HepG2 (cell line): ENCODE measurements around the gene SYT9. TPM values are rescaled to one million over a fixed set of nuclear protein-coding genes. Genes with fewer than 3 reads are reported as not detected.

Experiments used
- ATAC-seq: fragments of 200-7000 bp; cut with Tn5 transposase; 3 replicates; pipeline ENCODE4 v1.9.1; 2020; ENCODE audit warnings: mild to moderate bottlenecking, moderate library complexity
- BruUV-seq: library from RNA; stranded (reverse); fragments of 400-500 nt; replicated peaks from 2 replicates; lab custom pipeline; 2021; lab: Mats Ljungman, UMichigan
- CTCF ChIA-PET: fragments of 300-600 bp; formaldehyde crosslinking; extraction: SDS; loops from one replicate; lab custom pipeline; 2021; ENCODE audit warnings: low total read pairs, inconsistent platforms, low intra/inter-chr PET ratio; lab: Yijun Ruan, JAX
- POLR2A ChIA-PET: fragments of 350-600 bp; sonication (Branson Sonifier 250); formaldehyde crosslinking; loops from one replicate; lab custom pipeline; 2020; ENCODE audit warnings: antibody characterized with exemption, inconsistent platforms; lab: Yijun Ruan, JAX
- DNase-seq: peaks from one replicate; pipeline ENCODE4 v3.0.0-alpha.2; 2015; ENCODE audit warnings: low spot score
- FAIRE-seq: peaks from 3 replicates; lab custom pipeline; 2011; peaks lifted over from hg19 to GRCh38; lab: Jason Lieb, UNC
- H2AFZ ChIP-seq: one replicate; pipeline ENCODE4 v1.6.1; 2011; ENCODE audit warnings: low read length, inconsistent platforms
- H3K27ac ChIP-seq: fragments of 300-600 bp; 3 replicates; pipeline ENCODE4 v1.8.0; 2011; ENCODE audit warnings: mixed run types, mild to moderate bottlenecking, mixed read lengths, low read length, inconsistent platforms; ENCODE audit not compliant: insufficient read depth; ENCODE audit errors: extremely low read length
- H3K27me3 ChIP-seq, 2 experiments: fragments of 200-600 bp in 1 of 2; 2 replicates in 1 of 2; 3 replicates in 1 of 2; pipeline versions ENCODE4 v1.6.0 to v1.8.0; 2011; ENCODE audit warnings: low read length in 2 of 2, mild to moderate bottlenecking in 2 of 2, moderate library complexity in 2 of 2, inconsistent platforms in 1 of 2; ENCODE audit not compliant: insufficient read depth in 2 of 2, control insufficient read depth in 1 of 2
- H3K36me3 ChIP-seq, 2 experiments: fragments of 200-600 bp in 1 of 2; replicated peaks in 1 of 2; 2 replicates in 1 of 2; 3 replicates in 1 of 2; pipeline versions ENCODE4 v1.5.1 to v1.8.0; 2011; ENCODE audit warnings: low read length in 2 of 2, inconsistent platforms in 1 of 2; ENCODE audit not compliant: insufficient read depth in 2 of 2, control insufficient read depth in 1 of 2
- H3K4me1 ChIP-seq: 2 replicates; pipeline ENCODE4 v1.5.1; 2012; ENCODE audit warnings: low read length, inconsistent platforms; ENCODE audit not compliant: insufficient read depth
- H3K4me2 ChIP-seq: 2 replicates; pipeline ENCODE4 v1.6.0; 2011; ENCODE audit warnings: low read depth, low read length, inconsistent platforms
- H3K4me3 ChIP-seq, 3 experiments: fragments of 200-600 bp in 1 of 3; sonication (generic), shearing (Covaris generic) in 1 of 3; replicated peaks in 1 of 3; 2 replicates each; pipeline ENCODE4 v1.5.1; 2011 to 2016; ENCODE audit warnings: low read length in 3 of 3, inconsistent platforms in 2 of 3, low read depth in 2 of 3, mild to moderate bottlenecking in 2 of 3, control low read depth in 1 of 3, mixed read lengths in 1 of 3; ENCODE audit not compliant: insufficient read depth in 1 of 3
- H3K79me2 ChIP-seq: one replicate; pipeline ENCODE4 v1.6.1; 2011; ENCODE audit warnings: low read length, inconsistent platforms; ENCODE audit not compliant: insufficient read depth
- H3K9ac ChIP-seq: 2 replicates; pipeline ENCODE4 v1.6.0; 2011; ENCODE audit warnings: mild to moderate bottlenecking, low read depth, low read length, inconsistent platforms; ENCODE audit not compliant: insufficient read depth
- H3K9me3 ChIP-seq: 2 replicates; pipeline ENCODE4 v1.5.1; 2012; ENCODE audit warnings: mild to moderate bottlenecking, low read length
- H4K20me1 ChIP-seq: 2 replicates; pipeline ENCODE4 v1.6.0; 2011; ENCODE audit warnings: inconsistent platforms, mild to moderate bottlenecking, low read length, moderate library complexity; ENCODE audit not compliant: insufficient read depth
- ERF ChIP-seq: IDR thresholded peaks from 2 replicates; pipeline ENCODE4 v1.6.1; 2018; ENCODE audit warnings: missing biosample characterization, missing genetic modification reagents
- HMGXB4 ChIP-seq, 2 experiments: sonication (generic) in 1 of 2; formaldehyde crosslinking in 1 of 2; IDR thresholded peaks; 2 replicates each; pipeline versions ENCODE4 v1.4.0 to v1.6.1; 2018 to 2020; ENCODE audit warnings: missing genetic modification reagents in 2 of 2, borderline replicate concordance in 1 of 2, low read depth in 1 of 2, mild to moderate bottlenecking in 1 of 2, missing biosample characterization in 1 of 2
- MBNL3 ChIP-seq: fragments of 250-450 bp; sonication (Bioruptor Pico); conservative IDR thresholded peaks from 2 replicates; pipeline ENCODE4 v1.8.0; 2022; ENCODE audit warnings: mild to moderate bottlenecking, inconsistent platforms
- SMARCC2 ChIP-seq: fragments of 450-650 bp; IDR thresholded peaks from 2 replicates; pipeline ENCODE4 v1.6.1; 2017; ENCODE audit warnings: antibody characterized with exemption, mild to moderate bottlenecking
- ZBTB10 ChIP-seq: sonication (generic); formaldehyde crosslinking; IDR thresholded peaks from 2 replicates; pipeline ENCODE4 v1.4.0; 2020; ENCODE audit warnings: missing genetic modification reagents, borderline replicate concordance
- ZFP36L2 ChIP-seq: sonication (generic); formaldehyde crosslinking; IDR thresholded peaks from 2 replicates; pipeline ENCODE4 v1.4.0; 2020; ENCODE audit warnings: missing genetic modification reagents
- ZGPAT ChIP-seq: IDR thresholded peaks from 2 replicates; pipeline ENCODE4 v1.6.1; 2016; ENCODE audit warnings: mild to moderate bottlenecking
- WGBS: methylation state at CpG from one replicate; pipeline ENCODE4 v1.1.6; 2017; ENCODE audit warnings: low lambda C conversion rate; 5-methylcytosine and 5-hydroxymethylcytosine counted together
- in situ Hi-C: cut with HindIII; loops from 2 replicates; pipeline ENCODE4 v1.10.0; 2017; ENCODE audit warnings: low pct_unique_long_range_greater_than_20kb; ENCODE audit not compliant: extremely low pct_ligation_motif_present
- intact Hi-C: fragments of 100-400 bp; cut with micrococcal nuclease; formaldehyde crosslinking; loops from one replicate; pipeline ENCODE4 v1.10.0; 2022; ENCODE audit not compliant: unreplicated experiment
- polyA plus RNA-seq, 8 experiments: library from polyadenylated mRNA; depleted of rRNA in 3 of 8; stranded (reverse) in 7 of 8; unstranded in 1 of 8; fragments of >200 nt; fragmentation: Illumina TruSeq in 4 of 8; extraction: Trizol in 4 of 8; gene quantifications; 2 replicates each; pipeline versions ENCODE4 v1.2.1 to v1.2.3, GENCODE V29; 2011 to 2016; ENCODE audit warnings: low read depth in 4 of 8, missing spikeins in 1 of 8, mixed read lengths in 1 of 8; ENCODE audit not compliant: insufficient read depth in 1 of 8
- total RNA-seq, 5 experiments: library from RNA; depleted of rRNA; stranded (reverse); fragments of >200 nt; fragmentation: Illumina TruSeq; extraction: Trizol; gene quantifications; 2 replicates each; pipeline ENCODE4 v1.2.3, GENCODE V29; 2016; ENCODE audit warnings: low read depth in 1 of 5

Gene SYT9
- total and polyA plus RNA-seq, 2 of the 13 experiments (the other 11 are each of a cell fraction or from before 2014, with no cell fraction given): not detected

DNA sequence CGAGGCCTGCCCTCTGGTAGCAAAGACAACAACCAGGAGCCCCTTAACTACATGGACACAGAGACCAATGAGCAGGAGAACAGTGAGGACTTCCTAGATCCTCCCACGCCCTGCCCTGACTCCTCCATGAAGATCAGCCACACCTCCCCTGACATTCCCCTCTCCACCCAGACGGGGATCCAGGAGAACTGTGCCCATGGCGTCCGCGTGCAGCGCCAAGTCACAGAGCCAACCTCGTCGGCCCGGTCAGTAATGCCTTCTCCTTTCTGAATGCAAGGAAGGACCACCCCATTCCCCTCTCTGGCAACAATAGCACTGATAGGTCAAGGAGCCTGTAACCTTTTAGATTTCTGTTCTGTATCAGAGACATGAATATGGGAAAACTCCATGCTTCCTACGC lies 51.4 kb downstream of the SYT9 start:
- DNase-seq (no peak), ATAC-seq (no peak), FAIRE-seq (no peak)
- no peaks in the 10 kb centered on the region; a peak in 1 of 5 replicates for H3K27me3 ChIP-seq
- in situ Hi-C loops: no loop called here
- ChIA-PET POLR2A (no interaction called here), CTCF (no interaction called here)
- no peaks in the 10 kb centered on the region for H3K9me3 ChIP-seq
- no peak overlapping the region for H3K9ac ChIP-seq
- TF ChIP-seq ERF (no peak), HMGXB4 (CRISPR knock-in tag; IDR thresholded peaks at IDR 0.05; ENCODE audit: borderline replicate concordance in 1 of 2, low read depth in 1 of 2) (no peak), ZBTB10 (CRISPR knock-in tag) (no peak), MBNL3 (CRISPR knock-in tag) (no peak), ZFP36L2 (CRISPR knock-in tag) (no peak), SMARCC2 (no peak), ZGPAT (CRISPR knock-in tag) (no peak)
- H3K4me3 ChIP-seq: no peak overlapping the region
- H3K4me2 ChIP-seq: no peak overlapping the region
- H3K36me3 ChIP-seq: no peaks in the 10 kb centered on the region
- H3K79me2 ChIP-seq: no peaks in the 10 kb centered on the region
- no peak overlapping the region for H3K27ac ChIP-seq
- 34% methylated on average over 10 of the region's 11 CpGs for WGBS
- no peak overlapping the region for H2AFZ ChIP-seq
- H4K20me1 ChIP-seq: no peaks in the 10 kb centered on the region
- intact Hi-C loops: no loop called here
- H3K4me1 ChIP-seq: no peaks in the 10 kb centered on the region
- no TSS peak for BruUV-seq
